Activated T-cell treated with anti-CD3 and anti-CD28 coated beads, Interleukin-2, amount 50 U/mL, for 48 hours (primary cell): ENCODE results near the gene IL17D.

Experiments
- DNase-seq, 2 experiments: peaks; one replicate each; pipeline ENCODE4 v3.0.0-alpha.2; 2020

IL17D gene

GRCh38 chr13:20696073-20696472 is 7.4 kb upstream of the IL17D start:
- no peak for DNase-seq

- DNase-seq, result no peak
Measured at GRCh38 chr13:20699715-20700114, 3.8 kb upstream of the IL17D start.

- no peak for DNase-seq
Measured at GRCh38 chr13:20700288-20700687, 3.2 kb upstream of the IL17D start.

- DNase-seq, result no peak
Measured at GRCh38 chr13:20701461-20701860, 2.0 kb upstream of the IL17D start.

- DNase-seq, result no peak
Measured at GRCh38 chr13:20702530-20702914, 977 bp upstream of the IL17D start.

GRCh38 chr13:20703780-20704458 is 420 bp downstream of the IL17D start:
- DNase-seq, result peak; percentile 79 to 86

GRCh38 chr13:20704459-20705069 is 1.1 kb downstream of the IL17D start:
- no peak for DNase-seq

GRCh38 chr13:20706661-20707060 is 3.2 kb downstream of the IL17D start:
- no peak for DNase-seq

GRCh38 chr13:20708216-20708615 is 4.7 kb downstream of the IL17D start:
- DNase-seq, result no peak

- no peak for DNase-seq
Measured at GRCh38 chr13:20709369-20709768, 5.9 kb downstream of the IL17D start.

GRCh38 chr13:20709782-20710181 is 6.3 kb downstream of the IL17D start:
- no peak for DNase-seq

- no peak for DNase-seq
Measured at GRCh38 chr13:20711301-20712044, 8.0 kb downstream of the IL17D start.

- no peak for DNase-seq
Measured at GRCh38 chr13:20713014-20713376, 9.5 kb downstream of the IL17D start.

GRCh38 chr13:20713751-20714150 is 10.3 kb downstream of the IL17D start:
- DNase-seq, result no peak

- DNase-seq, result no peak
Measured at GRCh38 chr13:20714161-20714560, 10.7 kb downstream of the IL17D start.

GRCh38 chr13:20714563-20715329 is 11.2 kb downstream of the IL17D start:
- no peak for DNase-seq

GRCh38 chr13:20715330-20715712 is 11.8 kb downstream of the IL17D start:
- no peak for DNase-seq

GRCh38 chr13:20716951-20717350 is 13.5 kb downstream of the IL17D start:
- no peak for DNase-seq

- no peak for DNase-seq
Measured at GRCh38 chr13:20717581-20718542, 14.4 kb downstream of the IL17D start.

GRCh38 chr13:20718958-20719566 is 15.6 kb downstream of the IL17D start:
- no peak for DNase-seq

GRCh38 chr13:20719783-20720182 is 16.3 kb downstream of the IL17D start:
- no peak for DNase-seq

GRCh38 chr13:20720499-20720898 is 17.0 kb downstream of the IL17D start:
- DNase-seq, result no peak
